ENCODE results near the gene EIF4E1B.

The EIF4E1B gene

DNA sequence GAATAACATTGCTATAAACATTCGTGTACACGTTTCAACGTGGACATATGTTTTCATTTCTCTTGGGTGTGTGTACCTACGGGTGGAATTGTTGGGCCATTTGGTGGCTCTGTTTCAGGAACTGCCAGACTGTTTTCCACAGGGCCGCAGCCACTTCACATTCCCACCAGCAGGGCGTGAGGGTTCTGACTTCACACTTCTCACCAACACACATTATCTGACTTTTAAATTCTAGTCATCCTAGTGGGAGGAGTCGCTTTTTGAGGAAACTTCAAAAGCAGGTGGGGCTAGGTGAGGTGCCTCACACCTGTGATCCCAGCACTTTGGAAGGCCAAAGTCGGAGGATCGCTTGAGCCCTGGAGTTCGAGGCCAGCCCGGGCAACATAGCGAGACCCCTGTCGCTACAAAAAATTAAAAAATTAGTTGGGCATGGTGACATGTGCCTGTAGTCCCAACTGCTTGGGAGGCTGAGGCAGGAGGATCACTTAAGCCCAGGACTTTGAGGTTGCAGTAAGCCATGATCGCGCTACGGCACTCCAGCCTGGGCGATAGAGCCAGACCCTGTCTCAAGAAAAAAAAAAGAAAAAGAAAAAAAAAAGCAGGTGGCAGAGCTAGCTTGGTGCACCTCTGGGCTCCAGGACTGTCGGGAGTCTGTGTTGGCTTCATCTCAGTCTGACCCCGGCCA lies 45.3 kb downstream of the EIF4E1B start:
- CTCF ChIA-PET = interaction anchor here (0.8 to 15.2 kb wide), 3 partner anchors 11 to 20 kb away, joined by 3 to 158 read pairs (median 7); no protein-coding TSS in a partner anchor
- POLR2A ChIA-PET = no interaction called here
- TF ChIP-seq, protein P1, sequence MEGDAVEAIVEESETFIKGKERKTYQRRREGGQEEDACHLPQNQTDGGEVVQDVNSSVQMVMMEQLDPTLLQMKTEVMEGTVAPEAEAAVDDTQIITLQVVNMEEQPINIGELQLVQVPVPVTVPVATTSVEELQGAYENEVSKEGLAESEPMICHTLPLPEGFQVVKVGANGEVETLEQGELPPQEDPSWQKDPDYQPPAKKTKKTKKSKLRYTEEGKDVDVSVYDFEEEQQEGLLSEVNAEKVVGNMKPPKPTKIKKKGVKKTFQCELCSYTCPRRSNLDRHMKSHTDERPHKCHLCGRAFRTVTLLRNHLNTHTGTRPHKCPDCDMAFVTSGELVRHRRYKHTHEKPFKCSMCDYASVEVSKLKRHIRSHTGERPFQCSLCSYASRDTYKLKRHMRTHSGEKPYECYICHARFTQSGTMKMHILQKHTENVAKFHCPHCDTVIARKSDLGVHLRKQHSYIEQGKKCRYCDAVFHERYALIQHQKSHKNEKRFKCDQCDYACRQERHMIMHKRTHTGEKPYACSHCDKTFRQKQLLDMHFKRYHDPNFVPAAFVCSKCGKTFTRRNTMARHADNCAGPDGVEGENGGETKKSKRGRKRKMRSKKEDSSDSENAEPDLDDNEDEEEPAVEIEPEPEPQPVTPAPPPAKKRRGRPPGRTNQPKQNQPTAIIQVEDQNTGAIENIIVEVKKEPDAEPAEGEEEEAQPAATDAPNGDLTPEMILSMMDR (IDR thresholded peaks at IDR 0.05; ENCODE audit: control extremely low read depth, extremely low read depth, low read depth, missing control alignments) = no peak
- DNase-seq (ENCODE audit: extremely low spot score) = no peak

DNA sequence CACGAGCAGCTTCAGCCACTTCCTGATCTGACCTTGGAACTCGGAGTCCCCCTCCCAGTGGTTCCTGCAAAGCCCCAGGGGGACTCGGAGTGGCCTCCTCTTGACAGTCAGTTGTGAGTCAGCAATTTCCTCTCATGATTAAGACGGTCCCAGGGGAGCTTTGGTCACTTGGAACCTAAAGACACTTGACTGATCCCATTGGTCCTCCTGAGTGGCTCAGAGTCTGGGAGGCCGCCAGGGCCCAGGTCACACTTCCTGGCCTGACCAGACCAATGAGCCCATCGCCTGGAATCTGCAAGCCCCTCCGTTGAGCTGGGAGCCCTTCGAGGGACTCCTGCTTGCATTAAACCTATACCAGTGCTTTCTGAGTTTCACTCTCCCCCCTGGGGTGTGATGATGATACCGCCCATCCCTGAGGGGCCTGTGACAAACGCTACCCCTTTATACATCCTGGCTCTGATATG lies 45.9 kb downstream of the EIF4E1B start:
- DNase-seq (ENCODE audit: extremely low spot score) = peak; percentile 60
- TF ChIP-seq, protein P1 (IDR thresholded peaks at IDR 0.05; ENCODE audit: control extremely low read depth, extremely low read depth, low read depth, missing control alignments) = no peak
- POLR2A ChIA-PET = no interaction called here
- CTCF ChIA-PET = interaction anchor here (0.8 to 15.2 kb wide), 3 partner anchors 11 to 20 kb away, joined by 3 to 158 read pairs (median 7); no protein-coding TSS in a partner anchor

DNA sequence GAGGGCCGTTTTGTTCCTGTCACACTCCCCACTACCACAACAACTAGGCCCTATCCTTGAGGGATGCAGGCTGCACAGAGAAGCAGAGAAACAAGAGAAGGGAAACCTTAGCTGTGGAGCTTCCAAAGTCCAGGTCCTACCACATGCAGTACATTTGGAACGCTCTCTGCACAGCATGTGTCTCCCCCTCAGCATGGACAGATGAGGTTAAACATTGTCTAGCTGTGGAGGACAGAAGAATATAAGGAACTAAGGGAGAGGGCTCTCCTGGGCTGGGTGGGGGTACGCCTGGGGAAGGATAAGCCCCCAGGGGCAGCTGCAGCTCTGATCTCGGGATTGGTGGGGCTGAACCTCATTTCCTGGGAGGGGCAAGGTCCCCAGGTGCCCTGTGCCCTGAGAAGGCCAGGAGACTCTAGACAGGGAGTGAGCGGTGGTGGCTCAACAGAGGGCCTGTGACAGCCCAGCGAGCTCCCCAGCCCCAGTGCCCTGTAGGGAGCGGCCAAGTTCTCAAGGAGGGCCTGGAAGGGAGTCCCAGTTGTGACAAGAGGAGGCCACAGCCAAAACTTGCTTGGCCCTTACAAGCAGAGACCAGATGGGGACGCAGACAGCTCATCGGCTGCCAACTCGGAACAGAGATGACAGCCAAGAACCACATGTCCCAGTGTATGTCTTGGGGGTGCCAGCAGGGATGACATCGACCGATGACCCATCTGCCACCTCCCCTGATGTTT lies 46.9 kb downstream of the EIF4E1B start:
- DNase-seq (ENCODE audit: extremely low spot score) = no peak
- ChIA-PET CTCF (interaction anchor here (2.9 to 15.2 kb wide), 2 partner anchors 10 to 18 kb away, joined by 7 to 158 read pairs; no protein-coding TSS in a partner anchor), POLR2A (no interaction called here)
- TF ChIP-seq, protein P1 (IDR thresholded peaks at IDR 0.05; ENCODE audit: control extremely low read depth, extremely low read depth, low read depth, missing control alignments) = no peak

DNA sequence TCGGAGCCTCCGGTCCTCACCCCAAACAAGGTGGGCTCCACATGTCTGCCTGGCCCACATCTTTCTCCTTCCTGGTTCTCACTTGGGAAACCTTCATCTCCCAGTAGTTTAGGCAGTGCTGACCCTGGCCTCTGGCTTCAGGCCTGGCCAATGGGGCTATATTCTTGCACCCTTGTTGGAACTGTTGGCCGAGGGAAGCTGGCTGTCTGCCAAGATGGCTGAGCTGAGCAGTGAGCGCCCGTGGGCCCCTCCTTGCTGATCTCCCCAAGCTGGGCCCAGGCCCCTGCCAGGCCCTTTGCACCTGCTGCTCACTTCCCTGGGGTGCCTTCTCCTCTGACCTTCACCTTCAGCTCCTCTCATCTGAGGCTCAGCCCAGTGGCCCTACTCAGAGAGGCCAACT lies 48.1 kb downstream of the EIF4E1B start:
- CTCF ChIA-PET = interaction anchor here (2.9 to 15.2 kb wide), 2 partner anchors 9 to 19 kb away, joined by 7 to 158 read pairs; no protein-coding TSS in a partner anchor
- TF ChIP-seq, protein P1 (IDR thresholded peaks at IDR 0.05; ENCODE audit: control extremely low read depth, extremely low read depth, low read depth, missing control alignments) = no peak
- POLR2A ChIA-PET = no interaction called here
- no peak for DNase-seq (ENCODE audit: extremely low spot score)

DNA sequence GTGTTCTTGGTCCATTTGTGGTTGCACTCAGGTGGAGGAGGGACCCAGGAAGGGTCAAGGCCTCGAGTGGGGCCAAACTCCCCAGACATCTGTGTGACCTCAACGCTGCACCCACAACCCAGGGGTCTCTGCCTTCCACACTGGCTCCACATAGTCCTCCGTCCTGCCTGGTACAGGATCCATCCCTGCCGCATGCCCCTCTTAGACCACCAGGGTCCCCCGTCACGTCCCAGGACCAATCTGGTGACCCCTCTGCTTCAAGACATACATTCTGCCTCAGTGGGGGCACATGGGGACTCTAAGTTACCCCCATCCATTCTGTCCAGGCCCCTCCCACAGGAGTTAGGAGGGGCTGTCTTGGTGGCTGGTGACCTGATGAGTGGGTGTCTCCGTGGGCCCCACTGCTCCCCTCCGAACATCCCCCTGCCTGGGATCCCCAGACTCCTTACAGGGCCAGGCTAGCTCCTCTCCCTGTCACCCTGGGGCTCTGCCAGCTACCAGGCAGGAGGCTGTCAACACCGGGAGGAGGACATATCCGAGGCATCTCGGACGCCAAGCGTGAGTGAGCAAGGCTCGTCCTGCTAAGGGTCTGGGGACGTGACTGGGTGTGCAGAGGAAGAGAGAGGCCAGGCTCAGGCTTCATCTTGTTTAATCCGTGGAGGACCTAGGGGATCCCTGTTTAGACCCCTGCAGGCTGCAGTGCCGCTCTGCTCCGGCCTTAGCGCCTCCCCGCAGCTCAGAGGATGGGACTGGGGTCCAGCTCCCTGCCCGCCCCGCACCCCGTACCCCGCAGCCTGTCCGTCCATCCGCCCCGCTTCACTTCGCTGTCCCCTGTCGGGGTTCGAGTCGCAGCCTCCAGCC lies 49.1 kb downstream of the EIF4E1B start:
- POLR2A ChIA-PET = no interaction called here
- no peak for DNase-seq (ENCODE audit: extremely low spot score)
- TF ChIP-seq, protein P1 (IDR thresholded peaks at IDR 0.05; ENCODE audit: control extremely low read depth, extremely low read depth, low read depth, missing control alignments) = no peak
- CTCF ChIA-PET = interaction anchor here (1.1 to 15.2 kb wide), 3 partner anchors 14 to 20 kb away, joined by 3 to 158 read pairs (median 4); no protein-coding TSS in a partner anchor

DNA sequence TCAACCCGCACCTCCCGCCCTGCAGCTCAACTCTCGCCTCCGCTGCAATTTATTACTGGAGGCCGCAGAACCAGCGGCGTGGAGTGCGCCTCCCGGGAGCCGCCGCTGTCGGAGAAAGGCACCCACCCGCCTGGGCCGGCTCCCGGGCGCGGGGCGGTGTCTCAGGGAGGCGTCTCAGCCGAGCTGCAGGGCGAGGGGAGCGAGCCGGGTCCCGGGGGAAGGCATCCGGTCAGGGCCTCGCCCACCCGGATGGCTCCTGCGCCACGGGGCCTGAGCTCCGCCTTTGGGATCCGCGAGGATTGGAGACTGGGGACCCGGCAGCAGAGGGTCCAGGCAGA lies 49.7 kb downstream of the EIF4E1B start:
- CTCF ChIA-PET = interaction anchor here (0.9 to 15.2 kb wide), 4 partner anchors 13 to 29 kb away, joined by 3 to 158 read pairs (median 4); no protein-coding TSS in a partner anchor
- TF ChIP-seq, protein P1 (IDR thresholded peaks at IDR 0.05; ENCODE audit: control extremely low read depth, extremely low read depth, low read depth, missing control alignments) = no peak
- POLR2A ChIA-PET = no interaction called here
- no peak for DNase-seq (ENCODE audit: extremely low spot score)
